HG03139 (cell line): ENCODE measurements around the gene ALPL.
"Not testable (repeated sequence)": the region's sequence is repeated elsewhere in the genome, so short reads cannot be mapped to it uniquely, and the experiment has no call there.

ENCODE experiments used
- ATAC-seq: cut with Tn5 transposase; IDR thresholded peaks from one replicate; pipeline ENCODE4 v1.9.1; 2021; ENCODE audit not compliant: unreplicated experiment

ALPL gene

GRCh38 chr1:21507511-21508270 lies 1.5 kb upstream of the ALPL start:
- ATAC-seq, result no peak

GRCh38 chr1:21508580-21509350 lies 458 bp upstream of the ALPL start:
- no peak for ATAC-seq

GRCh38 chr1:21510113-21510493 lies 880 bp downstream of the ALPL start:
- no peak for ATAC-seq

- ATAC-seq, result no peak
These were observed 1.8 kb downstream of the ALPL start for GRCh38 chr1:21510885-21511578.

- ATAC-seq, result no peak
These were observed 2.6 kb downstream of the ALPL start for GRCh38 chr1:21511579-21512522.

GRCh38 chr1:21514245-21514644 lies 5.0 kb downstream of the ALPL start:
- peak; percentile 81 for ATAC-seq

GRCh38 chr1:21517161-21517589 lies 8.0 kb downstream of the ALPL start:
- no peak for ATAC-seq

- ATAC-seq, result no peak
These were observed 8.6 kb downstream of the ALPL start for GRCh38 chr1:21517660-21518480.

- no peak for ATAC-seq
These were observed 9.7 kb downstream of the ALPL start for GRCh38 chr1:21518774-21519455.

GRCh38 chr1:21519486-21520070 lies 10.4 kb downstream of the ALPL start:
- not testable (repeated sequence) for ATAC-seq

- no peak for ATAC-seq
These were observed 11.9 kb downstream of the ALPL start for GRCh38 chr1:21520899-21521716.

GRCh38 chr1:21521717-21522060 lies 12.5 kb downstream of the ALPL start:
- no peak for ATAC-seq

GRCh38 chr1:21522525-21523038 lies 13.4 kb downstream of the ALPL start:
- ATAC-seq, result no peak

- ATAC-seq, result no peak
These were observed 14.1 kb downstream of the ALPL start for GRCh38 chr1:21523297-21523813.

GRCh38 chr1:21524220-21524619 lies 15.0 kb downstream of the ALPL start:
- no peak for ATAC-seq

- ATAC-seq, result no peak
These were observed 15.6 kb downstream of the ALPL start for GRCh38 chr1:21524686-21525339.

- no peak for ATAC-seq
These were observed 16.1 kb downstream of the ALPL start for GRCh38 chr1:21525340-21525717.
